Putamen (tissue), 1 donor: ENCODE measurements around the gene SLC2A6.

Source experiments
- DNase-seq: peaks from one replicate; pipeline ENCODE4 v3.0.0-alpha.2; 2016; ENCODE audit warnings: low spot score

SLC2A6 gene

GRCh38 chr9:133515615-133516255 lies 36.8 kb upstream of the SLC2A6 start:
- no peak for DNase-seq

- no peak for DNase-seq
Observed at GRCh38 chr9:133515240-133515610, 36.3 kb upstream of the SLC2A6 start.

GRCh38 chr9:133514460-133515239 lies 35.8 kb upstream of the SLC2A6 start:
- DNase-seq, result peak; percentile 63

GRCh38 chr9:133513214-133514100 lies 34.6 kb upstream of the SLC2A6 start:
- no peak for DNase-seq

GRCh38 chr9:133512253-133513213 lies 33.6 kb upstream of the SLC2A6 start:
- no peak for DNase-seq

GRCh38 chr9:133511607-133512006 lies 32.7 kb upstream of the SLC2A6 start:
- no peak for DNase-seq

GRCh38 chr9:133510926-133511505 lies 32.1 kb upstream of the SLC2A6 start:
- no peak for DNase-seq

- DNase-seq, result peak; percentile 59
Observed at GRCh38 chr9:133509179-133510083, 30.5 kb upstream of the SLC2A6 start.

GRCh38 chr9:133508046-133508445 lies 29.1 kb upstream of the SLC2A6 start:
- DNase-seq, result no peak

GRCh38 chr9:133507246-133507965 lies 28.5 kb upstream of the SLC2A6 start:
- DNase-seq, result no peak

GRCh38 chr9:133506653-133507038 lies 27.7 kb upstream of the SLC2A6 start:
- DNase-seq, result no peak

- DNase-seq, result no peak
Observed at GRCh38 chr9:133505901-133506652, 27.2 kb upstream of the SLC2A6 start.

GRCh38 chr9:133505186-133505830 lies 26.4 kb upstream of the SLC2A6 start:
- DNase-seq, result no peak

- DNase-seq, result no peak
Observed at GRCh38 chr9:133502112-133502511, 23.2 kb upstream of the SLC2A6 start.

- no peak for DNase-seq
Observed at GRCh38 chr9:133499892-133500270, 21.0 kb upstream of the SLC2A6 start.

- DNase-seq, result no peak
Observed at GRCh38 chr9:133499132-133499891, 20.4 kb upstream of the SLC2A6 start.
